ENCODE measurements around the gene PLN. TPM values are rescaled to one million over a fixed set of nuclear protein-coding genes. Genes with fewer than 3 reads are reported as not detected.

Gene PLN
- polyA plus RNA-seq, 1 of the 3 experiments (the other 2 are of a cell fraction), result not detected

GRCh38 chr6:118523216-118523615 lies 24.9 kb upstream of the PLN start (continued):
- TF ChIP-seq REST (IDR thresholded peaks at IDR 0.05; ENCODE audit: low read depth, low read length), result no peak

- WGBS (ENCODE audit: low lambda C conversion rate), result 83% methylated on average over 2 of the region's 2 CpGs
- Histone ChIP-seq H3K4me1 (ENCODE audit: control insufficient read depth in 1 of 2, insufficient read depth in 2 of 2, low read depth in 1 of 2, low read length in 1 of 2) (no peaks in the 10 kb centered on the region; a peak in 1 of 4 replicates), H3K9ac (no peak overlapping the region), H3K4me2 (no peak overlapping the region), H3K9me3 (no peaks in the 10 kb centered on the region), H4K20me1 (ENCODE audit: insufficient read depth) (no peaks in the 10 kb centered on the region), H3K27ac (ENCODE audit: low read depth in 2 of 2, low read length in 1 of 2) (no peak overlapping the region), H3K9me2 (no peaks in the 10 kb centered on the region), H3F3A (replicated peaks; ENCODE audit: insufficient read depth) (no peaks in the 10 kb centered on the region), H3K4me3 (ENCODE audit: low read depth in 2 of 2, low read length in 1 of 2) (no peak overlapping the region), H3K27me3 (ENCODE audit: insufficient read depth) (no peaks in the 10 kb centered on the region), H3K36me3 (replicated peaks in 1 of 2; ENCODE audit: control insufficient read depth in 1 of 2, insufficient read depth in 2 of 2, low read length in 1 of 2) (peaks cover 0 to 4% of the 10 kb centered on the region in 2 experiments), H2AFZ (ENCODE audit: low read depth) (no peak overlapping the region), H3K79me2 (ENCODE audit: insufficient read depth) (no peaks in the 10 kb centered on the region)
- POLR2A ChIA-PET, result no interaction called here
- CTCF ChIA-PET, result no interaction called here
- no peak for DNase-seq
- no peak for TF ChIP-seq EZH2phosphoT487 (IDR thresholded peaks at IDR 0.05; ENCODE audit: borderline replicate concordance, low read depth)
These were observed 23.4 kb upstream of the PLN start for GRCh38 chr6:118524686-118525085.

- DNase-seq, result no peak
- Histone ChIP-seq H3K27ac (ENCODE audit: low read depth in 2 of 2, low read length in 1 of 2) (no peak overlapping the region), H3K4me2 (no peak overlapping the region), H3K27me3 (ENCODE audit: insufficient read depth) (no peaks in the 10 kb centered on the region), H3K9me3 (no peaks in the 10 kb centered on the region), H2AFZ (ENCODE audit: low read depth) (no peak overlapping the region), H3K4me1 (ENCODE audit: control insufficient read depth in 1 of 2, insufficient read depth in 2 of 2, low read depth in 1 of 2, low read length in 1 of 2) (no peaks in the 10 kb centered on the region; a peak in 1 of 4 replicates), H3K36me3 (replicated peaks in 1 of 2; ENCODE audit: control insufficient read depth in 1 of 2, insufficient read depth in 2 of 2, low read length in 1 of 2) (peaks cover 0 to 4% of the 10 kb centered on the region in 2 experiments), H3K9me2 (no peaks in the 10 kb centered on the region), H3K9ac (no peak overlapping the region), H4K20me1 (ENCODE audit: insufficient read depth) (no peaks in the 10 kb centered on the region), H3K4me3 (ENCODE audit: low read depth in 2 of 2, low read length in 1 of 2) (no peak overlapping the region), H3K79me2 (ENCODE audit: insufficient read depth) (peaks cover 8% of the 10 kb centered on the region; the same call in 1 of the 2 replicates), H3F3A (replicated peaks; ENCODE audit: insufficient read depth) (no peaks in the 10 kb centered on the region)
- ChIA-PET CTCF (interaction anchor here (1.3 kb wide), 1 partner anchor 243 kb away, joined by 4 read pairs; no protein-coding TSS in a partner anchor), POLR2A (no interaction called here)
- WGBS (ENCODE audit: low lambda C conversion rate), result 96% methylated on average over 4 of the region's 4 CpGs
- TF ChIP-seq PBX3 (IDR thresholded peaks at IDR 0.05), result peak; percentile 17; the same call in 1 of the 2 replicates
- TF ChIP-seq JUND (IDR thresholded peaks at IDR 0.05), result no peak
These were observed 21.9 kb upstream of the PLN start for GRCh38 chr6:118525913-118526780.

All from SK-N-SH (cell line).